HG02571 (cell line): ENCODE data around the gene ZBTB20.

Source experiments
- ATAC-seq: cut with Tn5 transposase; IDR thresholded peaks from one replicate; pipeline ENCODE4 v1.9.1; 2021; ENCODE audit warnings: mild to moderate bottlenecking, moderate library complexity; ENCODE audit not compliant: unreplicated experiment

The ZBTB20 gene

DNA sequence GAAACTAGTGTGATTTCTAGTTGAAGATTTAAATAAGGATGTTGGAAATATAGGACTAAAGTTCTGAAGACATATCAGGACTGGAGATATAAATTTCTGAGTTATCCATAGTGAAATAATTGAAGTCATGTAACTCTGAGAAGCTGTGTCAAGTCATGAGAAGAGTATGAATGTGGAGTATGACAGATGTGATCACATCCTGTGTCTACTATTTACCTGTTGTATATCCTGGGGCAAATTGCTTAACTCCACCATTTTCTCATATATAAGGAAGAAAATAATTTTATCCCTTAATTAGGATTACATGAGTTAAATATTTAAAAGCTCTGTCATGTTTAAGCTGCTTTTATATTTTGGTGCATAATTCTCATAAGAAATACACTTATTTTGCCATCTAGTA lies 350.3 kb downstream of the ZBTB20 start:
- ATAC-seq, result no peak

DNA sequence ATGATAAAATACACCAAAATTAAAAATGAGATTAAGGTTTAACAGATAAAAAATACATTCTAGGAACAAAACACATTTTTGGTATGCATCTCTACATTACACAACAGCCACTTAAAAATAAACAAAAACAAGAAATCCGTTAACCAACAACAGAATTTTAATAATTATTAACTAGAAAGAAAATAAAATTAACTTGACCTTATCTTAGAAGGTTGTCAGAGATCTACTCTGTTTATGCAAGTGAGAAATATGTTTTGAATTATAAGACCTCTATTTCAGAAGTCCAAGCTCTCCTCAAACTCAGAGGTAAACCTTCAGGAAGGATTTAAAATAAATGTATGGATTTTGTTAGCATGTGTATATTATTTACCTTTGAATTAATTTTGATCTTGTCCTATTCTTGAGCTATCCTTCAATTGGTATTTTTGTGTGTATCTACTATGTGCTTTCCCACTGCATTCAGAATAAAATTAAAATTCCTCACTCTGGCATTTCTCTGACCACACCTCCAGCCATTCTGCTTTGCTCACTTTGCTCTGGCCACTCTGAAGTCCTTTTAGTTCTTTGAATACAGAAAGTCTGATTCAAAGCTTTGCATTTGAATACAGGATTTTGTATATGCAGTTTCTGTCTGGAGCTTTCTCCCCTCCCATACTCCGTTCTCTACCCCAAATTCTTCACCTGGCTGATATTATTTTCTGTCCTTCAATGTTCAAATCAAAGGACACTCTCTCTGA lies 352.0 kb downstream of the ZBTB20 start:
- ATAC-seq, result no peak

DNA sequence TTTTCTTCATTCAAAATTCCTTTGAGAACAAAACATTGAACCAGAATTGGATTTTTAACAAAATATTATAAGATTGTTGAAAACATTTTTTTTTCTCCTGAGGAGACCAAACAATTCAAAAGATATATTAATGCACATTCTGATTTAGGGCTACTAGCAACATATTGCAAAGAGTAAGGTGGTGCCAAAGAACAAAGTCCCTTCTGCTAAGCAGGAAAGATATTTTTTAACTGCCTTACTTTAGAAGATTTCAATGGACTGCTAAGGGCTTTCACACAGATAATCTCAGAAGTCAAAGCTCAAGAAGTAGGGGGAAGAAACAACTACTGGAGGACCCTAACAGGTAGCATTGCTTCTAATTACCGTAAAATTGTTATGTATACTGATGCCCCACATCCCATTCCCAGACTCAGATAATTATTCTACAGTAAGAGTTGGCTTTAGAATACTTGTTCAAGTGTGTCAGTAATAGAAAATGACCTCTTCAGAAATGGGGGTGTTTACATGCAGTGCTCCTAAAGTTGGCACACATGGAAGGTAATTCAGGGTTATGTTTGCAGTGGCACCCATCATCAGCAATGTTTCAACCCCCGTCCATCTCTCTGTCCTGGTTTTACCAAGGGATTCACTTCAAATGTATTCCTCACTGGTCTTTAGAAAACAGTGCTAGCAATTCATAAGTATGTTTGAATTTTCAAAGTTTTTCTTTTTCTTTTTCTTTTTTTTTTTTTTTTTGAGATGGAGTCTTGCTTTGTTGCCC lies 354.7 kb downstream of the ZBTB20 start:
- no peak for ATAC-seq

DNA sequence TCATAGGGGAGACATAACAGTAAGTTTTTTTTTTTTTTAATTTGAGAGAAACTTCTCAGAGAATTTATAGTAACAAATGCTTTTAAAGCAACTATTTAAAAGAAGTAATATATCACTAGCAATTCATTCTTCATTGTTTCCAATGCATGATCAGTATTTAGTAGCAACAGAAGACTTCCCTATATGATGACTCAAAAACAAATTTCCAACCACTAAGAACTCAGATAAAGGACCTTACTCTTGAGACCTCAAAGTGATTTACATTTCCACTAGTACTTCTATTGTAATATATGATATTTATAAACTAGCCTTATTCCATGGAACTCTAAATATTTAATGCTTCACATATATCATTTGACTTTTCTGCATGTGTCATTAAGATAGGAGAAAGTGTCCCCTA lies 356.3 kb downstream of the ZBTB20 start:
- no peak for ATAC-seq

DNA sequence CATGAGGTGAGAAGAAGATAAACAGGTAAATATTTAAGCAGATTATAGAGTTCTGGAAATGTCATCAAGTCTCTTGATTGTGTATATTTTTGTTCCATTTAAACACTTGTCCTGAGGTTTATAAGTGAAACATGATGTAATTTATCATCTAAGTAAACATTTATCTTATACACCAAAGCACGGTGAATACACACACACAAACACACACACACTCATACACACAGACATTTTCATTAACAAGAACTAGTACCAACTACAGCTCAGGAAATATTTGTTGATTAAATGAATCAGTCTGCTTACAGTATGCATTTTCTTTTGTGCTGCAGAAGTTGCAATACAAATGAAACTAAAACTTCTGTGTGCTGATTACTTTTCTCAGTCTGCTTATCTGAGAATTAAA lies 357.3 kb downstream of the ZBTB20 start:
- no peak for ATAC-seq

DNA sequence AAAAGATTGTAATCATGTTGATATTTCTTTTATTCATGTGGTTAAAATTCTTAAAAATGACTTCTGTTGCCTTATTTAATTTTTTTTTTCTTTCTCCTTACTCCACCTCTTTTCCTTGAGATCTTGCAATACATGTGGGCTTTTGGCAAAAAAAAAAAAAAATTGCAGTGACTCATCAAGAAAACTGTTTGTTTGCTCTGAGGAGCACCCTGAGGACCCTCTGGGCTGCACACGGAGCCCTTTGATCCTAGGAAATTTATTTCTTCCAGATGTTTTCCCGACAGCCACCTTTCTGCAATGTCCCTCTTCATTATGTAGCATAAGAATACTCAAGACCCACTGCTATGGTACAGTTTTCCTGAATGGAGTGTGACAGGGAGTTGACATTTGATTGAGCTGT lies 371.7 kb downstream of the ZBTB20 start:
- ATAC-seq, result no peak

DNA sequence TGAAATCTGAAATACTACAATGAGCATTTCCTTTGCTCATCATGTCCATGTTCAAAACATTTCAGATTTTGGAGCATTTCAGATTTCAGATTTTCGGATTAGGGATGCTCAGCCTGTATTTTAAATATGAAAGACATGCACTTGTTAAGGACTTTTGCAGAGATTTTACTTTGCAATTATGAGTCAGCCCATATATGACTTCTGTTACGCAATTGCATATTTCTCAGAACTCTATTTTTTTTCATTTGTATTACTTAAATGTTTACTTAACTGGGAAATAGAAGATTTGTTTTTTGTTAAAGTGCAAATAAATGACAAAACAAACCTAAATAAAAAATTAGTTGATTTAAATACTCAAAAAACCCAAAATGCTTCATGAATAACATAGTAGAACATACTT lies 376.2 kb downstream of the ZBTB20 start:
- no peak for ATAC-seq

DNA sequence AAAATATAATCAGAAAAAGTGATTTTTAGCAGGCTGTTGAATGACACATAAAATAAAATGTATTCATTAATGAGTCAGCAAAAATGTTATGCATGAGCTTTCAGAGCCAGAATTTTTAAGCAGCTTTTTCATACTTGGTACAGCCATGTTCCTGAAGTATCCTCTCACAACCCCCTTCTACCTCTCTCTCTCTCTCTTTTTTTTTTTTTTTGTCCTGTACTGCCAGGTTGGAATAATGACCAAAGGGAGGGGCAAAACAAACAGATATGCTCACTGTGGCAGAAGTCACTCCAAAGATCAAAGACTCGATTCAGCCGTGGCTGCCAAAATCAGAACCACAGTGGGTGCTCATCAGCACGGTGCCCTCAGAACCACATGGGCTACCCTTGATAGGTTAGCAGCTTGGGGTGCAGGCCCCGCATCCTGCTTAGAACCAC lies 383.0 kb downstream of the ZBTB20 start:
- ATAC-seq, result no peak

DNA sequence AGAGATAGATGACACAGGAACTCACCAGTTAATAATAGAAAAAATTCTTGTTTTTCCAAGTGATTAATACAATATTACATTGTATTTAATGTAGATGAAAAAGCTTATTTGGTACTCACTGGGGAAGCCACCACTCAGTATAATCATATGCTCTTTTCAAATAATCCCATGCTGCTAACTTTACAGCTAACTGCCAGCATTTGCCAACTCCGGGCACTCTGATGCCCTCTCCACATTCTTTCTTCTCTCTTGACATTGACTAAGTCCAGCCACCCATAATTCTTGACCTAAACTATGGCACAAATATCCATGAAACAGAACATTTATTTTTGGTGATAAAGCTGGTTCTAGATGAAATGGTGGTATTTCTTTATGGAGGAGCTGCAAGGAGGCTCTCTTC lies 384.9 kb downstream of the ZBTB20 start:
- no peak for ATAC-seq

DNA sequence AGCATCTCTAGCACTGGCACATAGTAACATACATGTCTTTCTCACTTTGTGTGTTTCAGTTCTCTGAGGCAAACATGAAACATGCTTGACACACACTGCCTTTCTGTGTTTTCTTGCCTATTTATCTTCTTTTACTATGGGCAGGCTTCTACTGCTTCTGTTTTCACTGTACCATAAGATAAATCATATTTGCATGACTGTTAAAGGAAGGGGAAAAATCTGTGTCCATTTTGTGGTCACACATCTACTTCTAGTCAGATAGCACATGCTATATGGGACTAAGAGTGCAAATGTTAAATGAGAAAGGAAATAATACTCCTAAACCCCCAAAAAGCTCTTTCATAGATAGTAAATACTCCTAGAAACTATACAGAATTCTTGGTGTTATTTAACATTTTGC lies 386.4 kb downstream of the ZBTB20 start:
- no peak for ATAC-seq

DNA sequence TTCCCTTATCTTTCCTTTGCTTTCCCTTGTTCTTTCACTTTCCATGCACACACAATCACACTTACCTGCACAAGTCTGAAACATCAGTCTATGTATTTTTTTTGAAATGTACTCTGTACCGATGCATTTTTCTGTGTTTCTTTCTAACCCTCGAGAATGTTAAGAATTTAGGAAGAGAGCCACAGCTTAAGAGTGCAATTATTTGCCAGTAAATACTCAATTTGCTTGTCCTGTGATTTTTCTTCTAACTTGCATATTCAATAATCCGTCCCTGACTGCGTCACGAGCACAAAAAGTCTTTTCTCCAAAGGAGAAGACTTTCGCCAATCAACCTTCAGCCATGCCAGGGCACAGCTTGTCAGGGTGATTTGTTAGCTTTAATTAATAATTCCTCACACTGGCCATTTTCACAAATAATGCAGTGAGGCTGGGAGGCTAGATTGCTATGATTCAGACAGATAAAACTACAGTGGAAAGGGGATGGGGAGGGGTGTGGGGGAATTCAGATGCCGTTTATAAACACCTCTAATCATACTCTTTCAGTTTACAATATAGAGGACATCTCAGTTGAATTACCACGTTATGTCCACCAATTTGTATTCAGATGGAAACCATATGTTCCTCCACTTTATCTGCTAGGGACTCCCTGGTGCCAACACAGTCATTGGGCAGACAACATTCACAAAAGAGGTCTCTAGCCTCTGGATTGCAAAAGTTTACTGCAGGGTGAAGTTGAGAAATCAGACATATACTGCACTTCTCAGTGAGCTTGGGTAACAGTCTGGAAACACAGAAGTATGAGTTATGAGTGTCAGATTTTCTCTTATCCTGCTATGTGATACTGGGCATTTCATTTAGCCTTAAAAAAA lies 388.0 kb downstream of the ZBTB20 start:
- no peak for ATAC-seq

DNA sequence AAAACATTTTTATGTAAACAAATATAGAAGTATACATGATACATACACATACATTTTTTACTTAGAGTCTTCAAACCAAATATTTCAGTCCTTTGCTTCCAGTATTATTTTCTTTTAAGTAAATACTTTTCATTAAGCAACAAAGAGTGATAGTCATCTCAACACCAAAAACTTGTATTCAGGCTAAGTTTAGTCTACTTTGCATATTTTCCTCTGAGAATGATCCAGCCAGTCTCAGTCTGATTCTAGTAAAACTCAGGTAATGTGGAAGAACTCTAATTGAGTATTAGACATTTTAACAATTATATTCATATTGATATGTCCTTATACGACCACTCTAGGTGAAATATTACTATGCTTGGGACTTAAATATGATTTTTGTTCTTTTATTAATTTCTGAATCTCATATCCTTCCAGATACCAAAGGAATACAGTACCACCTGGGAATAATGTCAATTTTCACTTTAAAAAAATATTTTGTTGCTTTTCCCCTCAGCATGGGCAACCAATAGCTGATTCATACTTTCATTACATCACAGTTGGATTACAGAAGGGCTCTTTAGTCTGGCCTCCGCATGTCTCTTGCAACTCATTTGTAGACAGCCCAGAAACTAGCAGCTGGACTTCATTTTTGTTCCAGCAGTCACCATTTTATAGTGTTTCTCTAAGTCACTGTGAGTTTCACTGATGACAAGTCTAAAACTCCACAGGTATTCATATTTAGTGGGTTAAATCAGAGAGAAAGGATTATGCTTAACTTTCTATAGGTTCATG lies 390.4 kb downstream of the ZBTB20 start:
- peak; percentile 86 for ATAC-seq

DNA sequence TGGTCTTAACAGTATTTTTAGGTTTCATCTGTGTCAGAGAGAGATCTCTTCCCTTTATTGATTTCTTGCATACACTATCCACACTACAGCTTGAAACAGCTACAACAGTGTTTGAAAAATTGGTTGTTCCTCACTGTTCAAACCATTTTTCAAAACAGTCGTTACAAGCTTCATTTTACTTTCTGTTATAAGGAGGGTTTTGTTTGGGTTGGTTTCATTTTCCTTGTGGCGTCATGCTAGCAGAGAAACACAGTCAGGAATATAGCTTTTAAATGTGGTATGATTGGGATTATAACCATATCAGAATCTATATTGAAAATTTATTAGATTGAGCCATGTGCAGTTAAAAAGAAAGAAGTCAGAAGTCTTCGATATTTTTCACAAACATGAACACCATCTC lies 400.6 kb downstream of the ZBTB20 start:
- no peak for ATAC-seq

DNA sequence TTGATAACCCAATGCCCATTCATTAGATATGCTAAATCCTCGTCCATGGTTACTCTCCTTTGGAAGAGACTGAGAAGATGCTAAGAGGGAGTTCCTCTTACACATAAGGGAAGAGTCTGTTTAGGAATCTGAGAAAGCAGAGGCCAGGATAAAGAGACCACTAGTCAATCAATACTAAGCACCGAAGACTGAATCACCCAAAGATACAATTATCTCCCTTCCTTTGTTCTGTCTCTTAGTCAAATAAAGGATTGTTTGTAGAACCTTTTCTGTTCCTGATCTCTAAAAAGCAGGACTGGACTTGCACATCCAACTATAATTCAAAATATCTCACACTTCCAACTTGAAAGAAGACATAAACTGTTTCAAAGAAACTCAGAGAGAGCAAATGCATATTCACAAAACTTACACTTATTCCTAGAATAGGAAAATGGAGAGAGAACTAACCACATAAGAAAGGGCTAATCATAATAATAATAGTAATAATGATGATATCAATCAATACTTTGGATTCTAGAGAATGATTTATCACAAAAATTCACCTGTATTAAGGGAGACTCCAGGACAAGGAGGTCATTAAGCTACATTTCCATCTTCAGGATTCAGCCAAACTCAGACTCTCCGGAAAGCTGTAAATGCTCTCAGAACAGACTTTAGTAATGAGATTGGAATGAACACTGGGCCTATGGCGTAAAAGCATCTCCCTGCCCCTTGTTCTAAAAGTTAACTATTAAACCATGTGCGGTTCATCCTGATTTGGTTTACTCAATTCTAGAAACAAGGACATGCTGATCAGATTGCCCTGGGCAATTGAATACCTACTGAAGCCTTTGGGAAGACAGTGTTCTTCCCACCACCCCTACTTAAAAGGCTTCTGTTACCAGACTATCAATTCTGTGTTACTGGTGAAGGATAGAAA lies 401.5 kb downstream of the ZBTB20 start:
- no peak for ATAC-seq

DNA sequence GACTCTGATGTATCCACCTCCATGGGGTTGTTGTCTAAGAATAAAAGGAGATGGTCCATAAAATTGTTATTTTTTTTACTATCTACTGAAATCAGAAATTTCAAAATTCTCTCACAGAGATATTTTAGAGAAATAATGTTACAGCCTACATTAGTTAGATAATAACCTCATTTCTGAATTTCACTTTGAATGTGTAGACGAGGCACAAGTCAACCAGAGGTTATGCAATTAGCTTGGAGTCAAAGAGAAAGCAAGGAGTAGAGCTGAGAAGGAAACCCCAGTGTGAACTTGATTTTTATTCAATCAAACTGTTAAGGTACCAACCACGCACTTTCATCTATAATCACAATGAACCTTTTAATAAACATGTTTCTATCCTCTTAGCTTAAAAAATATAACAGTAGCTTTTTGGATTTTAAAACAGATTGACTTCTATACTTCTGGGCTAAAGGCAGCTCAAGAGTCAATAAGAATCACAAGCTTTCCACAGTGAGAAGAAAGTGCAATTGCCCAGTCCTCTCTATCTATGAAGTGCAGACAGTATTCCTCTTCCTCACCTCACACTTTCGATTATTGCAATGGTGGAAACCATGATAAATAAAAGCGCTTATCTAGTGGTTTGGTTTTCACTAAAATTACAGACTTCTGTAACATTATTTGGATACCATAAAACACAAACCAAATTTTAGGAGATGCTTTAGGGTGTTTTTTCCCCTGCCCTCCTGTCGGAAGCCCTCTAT lies 403.2 kb downstream of the ZBTB20 start:
- ATAC-seq, result no peak

DNA sequence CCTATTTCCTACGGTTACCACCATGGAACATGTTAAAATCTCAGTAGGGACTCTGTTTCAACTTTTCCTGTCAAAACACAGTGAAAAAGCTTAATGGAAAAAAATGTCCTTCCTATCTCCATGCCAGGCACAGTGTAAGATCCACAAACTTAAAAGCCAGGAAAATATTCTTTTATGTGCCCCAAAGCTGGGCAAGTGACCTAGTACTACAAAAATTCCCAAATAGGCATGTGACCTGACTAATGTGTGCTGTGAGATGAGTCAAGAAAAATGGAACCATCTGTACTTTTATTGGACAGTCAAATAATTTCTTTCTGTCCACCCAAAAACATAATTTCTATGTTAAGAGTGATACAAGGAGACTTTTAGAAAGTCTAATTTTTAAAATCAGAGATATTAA lies 406.0 kb downstream of the ZBTB20 start:
- no peak for ATAC-seq

DNA sequence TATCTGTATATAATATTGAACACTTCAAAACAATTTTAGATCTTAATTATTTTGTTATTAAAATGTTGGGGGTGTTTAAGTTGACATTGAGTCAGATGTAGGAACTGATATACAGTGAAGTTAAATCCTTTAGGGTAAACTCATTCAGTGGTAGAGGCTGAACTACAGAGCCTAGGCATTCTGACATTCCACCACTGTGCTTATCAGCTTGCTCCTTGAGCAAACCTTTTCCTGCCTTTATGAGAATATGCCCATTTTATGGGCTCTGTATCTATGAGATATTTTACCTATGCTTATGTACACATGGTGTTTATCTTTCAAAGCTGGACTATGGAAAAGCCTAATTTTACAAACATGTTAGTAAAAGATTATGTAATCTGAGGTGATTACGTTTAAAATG lies 407.5 kb downstream of the ZBTB20 start:
- ATAC-seq, result no peak

DNA sequence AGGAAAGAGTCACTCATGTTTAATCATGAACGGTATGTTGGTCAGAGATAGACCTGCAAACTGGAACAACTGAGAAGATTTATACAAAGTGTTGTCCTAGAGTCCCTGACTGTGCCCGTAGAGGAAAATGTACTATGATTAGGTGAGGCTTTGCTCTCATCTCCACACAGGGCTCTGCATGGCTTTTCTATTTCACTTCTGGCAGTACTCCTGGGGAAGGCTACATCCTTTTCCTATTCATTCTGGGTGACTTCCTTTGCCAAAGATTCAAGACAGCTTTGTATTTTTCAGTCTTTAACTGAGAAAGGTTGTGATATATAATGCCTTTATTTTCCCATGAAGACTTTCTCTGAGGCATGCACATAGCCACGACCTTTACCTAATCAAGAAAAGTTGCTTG lies 414.7 kb downstream of the ZBTB20 start:
- no peak for ATAC-seq

DNA sequence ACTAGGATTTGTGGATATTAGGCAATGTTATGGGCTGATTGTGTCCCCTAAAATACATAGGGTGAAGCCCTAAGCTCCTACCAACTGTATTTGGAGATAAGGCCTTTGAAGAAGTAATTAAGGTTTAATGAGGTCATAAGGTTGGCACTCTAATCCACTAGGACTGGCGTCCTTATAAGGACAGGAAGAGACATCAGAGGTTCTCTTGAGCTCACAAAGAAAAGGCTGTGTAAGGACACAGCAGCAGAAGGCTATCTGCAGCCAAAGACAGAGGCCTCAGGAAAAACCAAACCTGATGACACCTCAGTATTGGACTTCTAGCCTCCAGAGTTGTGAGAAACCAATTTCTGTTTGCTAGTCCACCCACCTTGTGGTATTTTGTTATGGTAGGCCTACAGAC lies 416.7 kb downstream of the ZBTB20 start:
- no peak for ATAC-seq
